Measurements from ENCODE around the gene PRUNE1.

DNA sequence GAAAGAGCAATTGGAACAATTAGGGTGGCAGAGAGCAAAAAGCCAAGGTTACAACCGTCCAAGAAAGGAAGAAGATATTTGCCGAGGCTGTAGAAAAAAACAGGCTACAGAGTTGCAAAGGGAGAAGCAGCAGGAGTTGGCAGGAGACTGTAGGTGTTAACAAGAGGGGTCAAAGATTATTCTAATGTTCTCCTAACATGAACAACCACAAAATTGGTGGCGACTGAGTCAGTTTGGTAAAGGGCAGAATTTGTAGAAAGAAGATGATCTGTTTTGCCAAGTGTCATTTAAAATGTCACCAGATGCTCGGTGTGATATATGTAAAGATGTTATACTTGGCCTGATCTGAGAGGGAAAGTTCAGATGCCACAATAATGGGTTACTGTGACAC lies 401 bp upstream of the PRUNE1 start:
- TF ChIP-seq, protein P1, sequence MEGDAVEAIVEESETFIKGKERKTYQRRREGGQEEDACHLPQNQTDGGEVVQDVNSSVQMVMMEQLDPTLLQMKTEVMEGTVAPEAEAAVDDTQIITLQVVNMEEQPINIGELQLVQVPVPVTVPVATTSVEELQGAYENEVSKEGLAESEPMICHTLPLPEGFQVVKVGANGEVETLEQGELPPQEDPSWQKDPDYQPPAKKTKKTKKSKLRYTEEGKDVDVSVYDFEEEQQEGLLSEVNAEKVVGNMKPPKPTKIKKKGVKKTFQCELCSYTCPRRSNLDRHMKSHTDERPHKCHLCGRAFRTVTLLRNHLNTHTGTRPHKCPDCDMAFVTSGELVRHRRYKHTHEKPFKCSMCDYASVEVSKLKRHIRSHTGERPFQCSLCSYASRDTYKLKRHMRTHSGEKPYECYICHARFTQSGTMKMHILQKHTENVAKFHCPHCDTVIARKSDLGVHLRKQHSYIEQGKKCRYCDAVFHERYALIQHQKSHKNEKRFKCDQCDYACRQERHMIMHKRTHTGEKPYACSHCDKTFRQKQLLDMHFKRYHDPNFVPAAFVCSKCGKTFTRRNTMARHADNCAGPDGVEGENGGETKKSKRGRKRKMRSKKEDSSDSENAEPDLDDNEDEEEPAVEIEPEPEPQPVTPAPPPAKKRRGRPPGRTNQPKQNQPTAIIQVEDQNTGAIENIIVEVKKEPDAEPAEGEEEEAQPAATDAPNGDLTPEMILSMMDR (IDR thresholded peaks at IDR 0.05; ENCODE audit: low read length): no peak
- no peak for TF ChIP-seq EZH2 (optimal IDR thresholded peaks at IDR 0.05; ENCODE audit: low read depth, low read length)
